Measurements from ENCODE around the gene CLEC4E.

GRCh38 chr12:8527250-8528130, 13.2 kb downstream of the CLEC4E start:
- no peak for TF ChIP-seq CTCF (conservative IDR thresholded peaks at IDR 0.05; ENCODE audit: low read length)
- TF ChIP-seq EZH2phosphoT487 (IDR thresholded peaks at IDR 0.05; ENCODE audit: borderline replicate concordance): no peak

Measured in Loucy (cell line).